Liver (tissue), 9 donors: ENCODE results near the gene MYO18B. TPM values are rescaled to one million over a fixed set of nuclear protein-coding genes. Genes with fewer than 3 reads are reported as not detected.

Source experiments
- DNase-seq: peaks from one replicate; pipeline ENCODE4 v3.0.0-alpha.2; 2017; ENCODE audit warnings: low spot score
- H3K27ac ChIP-seq, 2 donors: one replicate each; pipeline ENCODE4 v1.7.0; 2013; ENCODE audit warnings: inconsistent platforms in 2 of 2, low read length in 2 of 2, control low read depth in 1 of 2, low read depth in 1 of 2, mild to moderate bottlenecking in 1 of 2
- H3K27me3 ChIP-seq, 4 donors: one replicate each; pipeline versions ENCODE4 v1.6.1 to v1.7.0; 2013; ENCODE audit warnings: low read length in 3 of 4, inconsistent platforms in 1 of 4, mild to moderate bottlenecking in 1 of 4, moderate library complexity in 1 of 4; ENCODE audit not compliant: control insufficient read depth in 4 of 4, insufficient read depth in 4 of 4
- H3K36me3 ChIP-seq, 4 donors: one replicate each; pipeline versions ENCODE4 v1.6.1 to v1.7.0; 2013; ENCODE audit warnings: low read length in 3 of 4, mild to moderate bottlenecking in 3 of 4, low read depth in 1 of 4, moderate library complexity in 1 of 4; ENCODE audit not compliant: control insufficient read depth in 4 of 4, insufficient read depth in 3 of 4
- H3K4me1 ChIP-seq, 4 donors: one replicate each; pipeline versions ENCODE4 v1.6.1 to v1.7.0; 2013; ENCODE audit warnings: low read length in 3 of 4, mild to moderate bottlenecking in 3 of 4, moderate library complexity in 1 of 4; ENCODE audit not compliant: control insufficient read depth in 4 of 4, insufficient read depth in 4 of 4
- H3K4me3 ChIP-seq, 3 donors: one replicate each; pipeline versions ENCODE4 v1.6.1 to v1.7.0; 2013; ENCODE audit warnings: low read length in 3 of 3, control low read depth in 1 of 3, low read depth in 1 of 3, mild to moderate bottlenecking in 1 of 3
- H3K9ac ChIP-seq, 2 donors: one replicate each; pipeline ENCODE4 v1.7.0; 2013; ENCODE audit warnings: low read length in 2 of 2, mild to moderate bottlenecking in 2 of 2, moderate library complexity in 2 of 2, control low read depth in 1 of 2, low read depth in 1 of 2
- H3K9me3 ChIP-seq, 4 donors: one replicate each; pipeline versions ENCODE4 v1.6.1 to v1.7.0; 2013; ENCODE audit warnings: low read length in 3 of 4; ENCODE audit not compliant: control insufficient read depth in 4 of 4
- FOXA1 ChIP-seq: IDR thresholded peaks from 2 replicates; pipeline ENCODE4 v1.6.1; 2016; ENCODE audit warnings: antibody characterized with exemption
- GABPA ChIP-seq, 2 donors: IDR thresholded peaks in 1 of 2; conservative IDR thresholded peaks in 1 of 2; 2 replicates each; pipeline ENCODE4 v1.6.1; 2016; ENCODE audit warnings: antibody characterized with exemption in 2 of 2, mild to moderate bottlenecking in 1 of 2, moderate library complexity in 1 of 2
- HNF4A ChIP-seq, 2 donors: conservative IDR thresholded peaks; 2 replicates each; pipeline ENCODE4 v1.6.1; 2016; ENCODE audit warnings: antibody characterized with exemption in 2 of 2, mild to moderate bottlenecking in 2 of 2
- HNF4G ChIP-seq: IDR thresholded peaks from 2 replicates; pipeline ENCODE4 v1.6.1; 2016; ENCODE audit warnings: antibody characterized with exemption
- NR2F2 ChIP-seq: IDR thresholded peaks from 2 replicates; pipeline ENCODE4 v1.6.1; 2016; ENCODE audit warnings: antibody characterized with exemption
- RAD21 ChIP-seq, 2 donors: IDR thresholded peaks; 2 replicates each; pipeline ENCODE4 v1.6.1; 2016; ENCODE audit warnings: antibody characterized with exemption in 2 of 2, mild to moderate bottlenecking in 2 of 2
- SP1 ChIP-seq: IDR thresholded peaks from 2 replicates; pipeline ENCODE4 v1.6.1; 2018; ENCODE audit warnings: antibody characterized with exemption, mild to moderate bottlenecking
- TAF1 ChIP-seq: conservative IDR thresholded peaks from 2 replicates; pipeline ENCODE4 v1.6.1; 2016; ENCODE audit warnings: antibody characterized with exemption, mild to moderate bottlenecking
- YY1 ChIP-seq: IDR thresholded peaks from 2 replicates; pipeline ENCODE4 v1.6.1; 2016; ENCODE audit warnings: antibody characterized with exemption, mild to moderate bottlenecking
- WGBS: extraction: QIAGEN DNeasy Blood & Tissue Kit; methylation state at CpG from one replicate; pipeline ENCODE4 v1.1.7; 2013; 5-methylcytosine and 5-hydroxymethylcytosine counted together
- polyA plus RNA-seq, 2 donors: library from polyadenylated mRNA; stranded (reverse) in 1 of 2; unstranded in 1 of 2; fragments of 200-250 nt in 1 of 2; fragments of >200 nt in 1 of 2; fragmentation: Nextera tagmentation in 1 of 2; extraction: Ambion mirVana in 1 of 2; gene quantifications; one replicate each; pipeline versions ENCODE4 v1.2.1 to v1.2.3, GENCODE V29; 2013 to 2015
- total RNA-seq, 2 donors: library from RNA; depleted of rRNA; stranded (reverse); fragments of >200 nt; gene quantifications; one replicate each; pipeline ENCODE4 v1.2.3, GENCODE V29; 2014
- TF ChIP-seq, protein P1 (sequence below): IDR thresholded peaks from 2 replicates; pipeline ENCODE4 v1.6.1; 2016; ENCODE audit warnings: antibody characterized with exemption
- TF ChIP-seq, protein P2 (sequence below): IDR thresholded peaks from 2 replicates; pipeline ENCODE4 v1.6.1; 2016; ENCODE audit warnings: antibody characterized with exemption
- TF ChIP-seq, protein P3 (sequence below): fragments of 150-350 bp; IDR thresholded peaks from 2 replicates; pipeline ENCODE4 v1.5.1; 2017; ENCODE audit warnings: improper control_type of control experiment, low read depth, low read length; ENCODE audit not compliant: missing input control
- TF ChIP-seq, protein P4 (sequence below): IDR thresholded peaks from 2 replicates; pipeline ENCODE4 v1.6.1; 2016; ENCODE audit warnings: antibody characterized with exemption, mild to moderate bottlenecking
- donor health status: healthy.
- donor health status: healthy.
- donor health status: healthy.
- donor health status: healthy.
- donor health status: healthy.

MYO18B gene
- total and polyA plus RNA-seq, 4 donors = under 0.01 to 4.2 (median 0.02) TPM; not detected in 1

DNA sequence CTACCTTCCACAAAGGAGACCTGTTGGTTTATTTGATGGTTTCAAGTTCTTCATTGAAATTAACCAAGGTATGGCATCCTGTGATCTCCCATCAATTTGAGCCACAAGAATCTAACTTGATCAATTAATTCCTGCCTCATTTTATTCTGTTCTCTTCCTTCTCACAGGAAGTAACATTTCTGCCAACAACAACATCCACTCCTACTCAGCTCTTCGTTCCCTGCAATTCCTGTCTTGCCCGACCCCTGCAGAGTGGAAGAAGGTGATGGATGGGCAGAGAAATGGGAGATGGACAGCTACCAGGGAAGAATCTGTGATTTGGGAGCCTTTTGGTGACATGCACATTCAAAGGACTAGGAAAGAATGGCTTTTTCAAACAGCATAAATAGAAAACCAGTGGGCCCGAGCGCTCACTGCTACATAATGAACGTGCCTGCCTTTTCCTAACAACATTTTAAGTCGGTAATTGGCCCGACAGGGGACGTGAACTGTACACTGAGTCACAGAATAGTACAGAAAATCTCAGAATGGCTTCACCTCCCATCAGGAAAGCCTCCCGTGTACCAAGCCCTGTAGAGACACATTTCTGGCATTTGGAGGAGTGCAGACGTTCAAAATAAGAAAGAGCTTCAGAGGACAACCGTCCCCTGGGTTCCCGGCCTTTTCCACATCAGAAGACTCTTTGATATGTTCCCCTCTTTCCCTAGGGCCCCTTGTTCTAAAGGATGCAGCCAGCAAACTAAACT is 314.6 kb downstream of the MYO18B start:
- Histone ChIP-seq H3K9ac (no peak overlapping the region), H3K9me3 (no peaks in the 10 kb centered on the region), H3K27me3 (peaks cover 0 to 2% (median 0%) of the 10 kb centered on the region in 4 donors), H3K4me3 (no peak overlapping the region), H3K36me3 (no peaks in the 10 kb centered on the region), H3K4me1 (no peaks in the 10 kb centered on the region), H3K27ac (no peak overlapping the region)
- TF ChIP-seq SP1 (no peak), RAD21 (IDR thresholded peaks at IDR 0.05) (no peak), TAF1 (no peak), FOXA1 (no peak), HNF4A (conservative IDR thresholded peaks at IDR 0.05) (no peak), HNF4G (no peak), NR2F2 (no peak)
- TF ChIP-seq, protein P1, sequence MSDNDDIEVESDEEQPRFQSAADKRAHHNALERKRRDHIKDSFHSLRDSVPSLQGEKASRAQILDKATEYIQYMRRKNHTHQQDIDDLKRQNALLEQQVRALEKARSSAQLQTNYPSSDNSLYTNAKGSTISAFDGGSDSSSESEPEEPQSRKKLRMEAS = no peak
- TF ChIP-seq, protein P2, sequence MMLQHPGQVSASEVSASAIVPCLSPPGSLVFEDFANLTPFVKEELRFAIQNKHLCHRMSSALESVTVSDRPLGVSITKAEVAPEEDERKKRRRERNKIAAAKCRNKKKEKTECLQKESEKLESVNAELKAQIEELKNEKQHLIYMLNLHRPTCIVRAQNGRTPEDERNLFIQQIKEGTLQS = no peak
- TF ChIP-seq, protein P3, sequence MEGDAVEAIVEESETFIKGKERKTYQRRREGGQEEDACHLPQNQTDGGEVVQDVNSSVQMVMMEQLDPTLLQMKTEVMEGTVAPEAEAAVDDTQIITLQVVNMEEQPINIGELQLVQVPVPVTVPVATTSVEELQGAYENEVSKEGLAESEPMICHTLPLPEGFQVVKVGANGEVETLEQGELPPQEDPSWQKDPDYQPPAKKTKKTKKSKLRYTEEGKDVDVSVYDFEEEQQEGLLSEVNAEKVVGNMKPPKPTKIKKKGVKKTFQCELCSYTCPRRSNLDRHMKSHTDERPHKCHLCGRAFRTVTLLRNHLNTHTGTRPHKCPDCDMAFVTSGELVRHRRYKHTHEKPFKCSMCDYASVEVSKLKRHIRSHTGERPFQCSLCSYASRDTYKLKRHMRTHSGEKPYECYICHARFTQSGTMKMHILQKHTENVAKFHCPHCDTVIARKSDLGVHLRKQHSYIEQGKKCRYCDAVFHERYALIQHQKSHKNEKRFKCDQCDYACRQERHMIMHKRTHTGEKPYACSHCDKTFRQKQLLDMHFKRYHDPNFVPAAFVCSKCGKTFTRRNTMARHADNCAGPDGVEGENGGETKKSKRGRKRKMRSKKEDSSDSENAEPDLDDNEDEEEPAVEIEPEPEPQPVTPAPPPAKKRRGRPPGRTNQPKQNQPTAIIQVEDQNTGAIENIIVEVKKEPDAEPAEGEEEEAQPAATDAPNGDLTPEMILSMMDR = no peak
- no peak for DNase-seq
- WGBS = 68% methylated on average over 12 of the region's 12 CpGs

DNA sequence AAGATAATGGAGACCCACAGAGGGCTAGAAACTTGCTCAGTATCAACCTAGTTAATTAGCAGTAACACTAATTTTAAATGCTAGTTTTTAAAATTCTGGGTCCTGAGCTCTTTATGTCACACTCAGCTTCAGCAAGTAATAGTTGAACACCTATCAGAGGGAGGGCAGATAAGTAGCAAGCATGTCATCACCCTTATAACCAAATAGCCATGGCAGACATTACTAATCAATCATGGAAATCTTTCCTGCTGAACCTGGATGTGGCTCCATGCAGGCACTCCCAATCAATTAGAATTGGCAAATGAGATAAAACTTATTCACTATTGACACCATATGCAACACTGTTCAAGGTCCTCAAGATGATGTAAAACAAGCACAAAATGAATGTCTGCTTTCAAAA is 315.7 kb downstream of the MYO18B start:
- Histone ChIP-seq H3K9me3 (no peaks in the 10 kb centered on the region), H3K9ac (no peak overlapping the region), H3K36me3 (no peaks in the 10 kb centered on the region), H3K27me3 (no peaks in the 10 kb centered on the region), H3K4me3 (no peak overlapping the region), H3K27ac (no peak overlapping the region), H3K4me1 (no peaks in the 10 kb centered on the region)
- no peak for TF ChIP-seq SP1
- TF ChIP-seq, protein P2 = no peak
- no peak for TF ChIP-seq NR2F2
- no peak for TF ChIP-seq GABPA (IDR thresholded peaks at IDR 0.05 in 1 of 2, conservative IDR thresholded peaks at IDR 0.05 in 1 of 2)
- TF ChIP-seq TAF1 = no peak
- TF ChIP-seq, protein P4, sequence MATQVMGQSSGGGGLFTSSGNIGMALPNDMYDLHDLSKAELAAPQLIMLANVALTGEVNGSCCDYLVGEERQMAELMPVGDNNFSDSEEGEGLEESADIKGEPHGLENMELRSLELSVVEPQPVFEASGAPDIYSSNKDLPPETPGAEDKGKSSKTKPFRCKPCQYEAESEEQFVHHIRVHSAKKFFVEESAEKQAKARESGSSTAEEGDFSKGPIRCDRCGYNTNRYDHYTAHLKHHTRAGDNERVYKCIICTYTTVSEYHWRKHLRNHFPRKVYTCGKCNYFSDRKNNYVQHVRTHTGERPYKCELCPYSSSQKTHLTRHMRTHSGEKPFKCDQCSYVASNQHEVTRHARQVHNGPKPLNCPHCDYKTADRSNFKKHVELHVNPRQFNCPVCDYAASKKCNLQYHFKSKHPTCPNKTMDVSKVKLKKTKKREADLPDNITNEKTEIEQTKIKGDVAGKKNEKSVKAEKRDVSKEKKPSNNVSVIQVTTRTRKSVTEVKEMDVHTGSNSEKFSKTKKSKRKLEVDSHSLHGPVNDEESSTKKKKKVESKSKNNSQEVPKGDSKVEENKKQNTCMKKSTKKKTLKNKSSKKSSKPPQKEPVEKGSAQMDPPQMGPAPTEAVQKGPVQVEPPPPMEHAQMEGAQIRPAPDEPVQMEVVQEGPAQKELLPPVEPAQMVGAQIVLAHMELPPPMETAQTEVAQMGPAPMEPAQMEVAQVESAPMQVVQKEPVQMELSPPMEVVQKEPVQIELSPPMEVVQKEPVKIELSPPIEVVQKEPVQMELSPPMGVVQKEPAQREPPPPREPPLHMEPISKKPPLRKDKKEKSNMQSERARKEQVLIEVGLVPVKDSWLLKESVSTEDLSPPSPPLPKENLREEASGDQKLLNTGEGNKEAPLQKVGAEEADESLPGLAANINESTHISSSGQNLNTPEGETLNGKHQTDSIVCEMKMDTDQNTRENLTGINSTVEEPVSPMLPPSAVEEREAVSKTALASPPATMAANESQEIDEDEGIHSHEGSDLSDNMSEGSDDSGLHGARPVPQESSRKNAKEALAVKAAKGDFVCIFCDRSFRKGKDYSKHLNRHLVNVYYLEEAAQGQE = no peak
- no peak for TF ChIP-seq YY1
- no peak for TF ChIP-seq FOXA1
- no peak for TF ChIP-seq RAD21 (IDR thresholded peaks at IDR 0.05)
- no peak for DNase-seq
